G401.6 (cell line): ENCODE measurements around the gene RAB8B.

Source experiments
- FAIRE-seq: peaks from 2 replicates; lab custom pipeline; 2012; peaks lifted over from hg19 to GRCh38; lab: Jason Lieb, UNC

RAB8B gene

GRCh38 chr15:63185206-63185605, 4.2 kb upstream of the RAB8B start:
- no peak for FAIRE-seq

GRCh38 chr15:63186065-63186464, 3.3 kb upstream of the RAB8B start:
- FAIRE-seq = no peak

GRCh38 chr15:63187589-63188226, 1.7 kb upstream of the RAB8B start:
- FAIRE-seq = no peak

GRCh38 chr15:63188247-63188925, 1.0 kb upstream of the RAB8B start:
- FAIRE-seq = no peak

- no peak for FAIRE-seq
Measured at GRCh38 chr15:63189941-63190768, 749 bp downstream of the RAB8B start.

- FAIRE-seq = peak; percentile 15
Measured at GRCh38 chr15:63190769-63191649, 1.6 kb downstream of the RAB8B start.

GRCh38 chr15:63191895-63192618, 2.7 kb downstream of the RAB8B start:
- no peak for FAIRE-seq

- no peak for FAIRE-seq
Measured at GRCh38 chr15:63192619-63193206, 3.3 kb downstream of the RAB8B start.

GRCh38 chr15:63194302-63194701, 4.9 kb downstream of the RAB8B start:
- no peak for FAIRE-seq

GRCh38 chr15:63194880-63195568, 5.6 kb downstream of the RAB8B start:
- no peak for FAIRE-seq

- no peak for FAIRE-seq
Measured at GRCh38 chr15:63195569-63196015, 6.2 kb downstream of the RAB8B start.

GRCh38 chr15:63196842-63197241, 7.4 kb downstream of the RAB8B start:
- no peak for FAIRE-seq

GRCh38 chr15:63197626-63198025, 8.2 kb downstream of the RAB8B start:
- FAIRE-seq = no peak

- FAIRE-seq = no peak
Measured at GRCh38 chr15:63198371-63199250, 9.2 kb downstream of the RAB8B start.

- no peak for FAIRE-seq
Measured at GRCh38 chr15:63200464-63201249, 11.3 kb downstream of the RAB8B start.

- no peak for FAIRE-seq
Measured at GRCh38 chr15:63202861-63203260, 13.5 kb downstream of the RAB8B start.

- no peak for FAIRE-seq
Measured at GRCh38 chr15:63203451-63204090, 14.2 kb downstream of the RAB8B start.

GRCh38 chr15:63206079-63206478, 16.7 kb downstream of the RAB8B start:
- no peak for FAIRE-seq
